Activated T-helper 1 cell treated with anti-CD3 and anti-CD28 coated beads, Interleukin-12 subunit alpha, Interleukin-12 subunit beta, Interleukin-2, Interleukin-4 antibody, amounts not matched to agents 30 ng/mL and 10 ng/mL and 1 ng/mL, durations not matched to agents 14 hours and 24 hours and 36 hours (primary cell): ENCODE results near the gene CCDC122. TPM values are rescaled to one million over a fixed set of nuclear protein-coding genes. Genes with fewer than 3 reads are reported as not detected.

Source experiments
- DNase-seq: peaks from one replicate; pipeline ENCODE4 v3.0.0; 2021; ENCODE audit warnings: low spot score
- H3K27ac Mint-ChIP-seq: one replicate; pipeline ENCODE4 v1.8.0; 2021; ENCODE audit warnings: mild to moderate bottlenecking, mixed read lengths
- H3K27me3 Mint-ChIP-seq: one replicate; pipeline ENCODE4 v1.8.0; 2022; ENCODE audit warnings: mild to moderate bottlenecking, moderate library complexity, mixed read lengths; ENCODE audit not compliant: insufficient read depth
- H3K36me3 Mint-ChIP-seq: one replicate; pipeline ENCODE4 v1.8.0; 2021; ENCODE audit warnings: low read depth, mixed read lengths
- H3K4me1 Mint-ChIP-seq: one replicate; pipeline ENCODE4 v1.8.0; 2021; ENCODE audit warnings: low read depth, mixed read lengths
- H3K4me3 Mint-ChIP-seq: one replicate; pipeline ENCODE4 v1.8.0; 2021; ENCODE audit warnings: mild to moderate bottlenecking, moderate library complexity, mixed read lengths
- H3K9me3 Mint-ChIP-seq: one replicate; pipeline ENCODE4 v1.8.0; 2021; ENCODE audit warnings: mixed read lengths
- intact Hi-C: fragments of 100-400 bp; cut with micrococcal nuclease; formaldehyde crosslinking; loops from one replicate; pipeline ENCODE4 v1.15.1; 2024
- total RNA-seq: library from RNA; stranded (reverse); gene quantifications from 2 replicates; pipeline ENCODE4 v1.2.3, GENCODE V29; 2022

Gene CCDC122
- total RNA-seq, 1 donor from 2014 or later, result 1.5 TPM

- Mint-ChIP-seq H3K27me3 (peaks cover 10% of the 10 kb centered on the region), H3K4me3 (no peak overlapping the region), H3K36me3 (no peaks in the 10 kb centered on the region), H3K9me3 (no peaks in the 10 kb centered on the region), H3K27ac (no peak overlapping the region), H3K4me1 (no peaks in the 10 kb centered on the region)
- intact Hi-C loops, result no loop called here
- no peak for DNase-seq
These were observed 64.3 kb downstream of the CCDC122 start for GRCh38 chr13:43815204-43815603.

- Mint-ChIP-seq H3K4me1 (peaks cover 4% of the 10 kb centered on the region), H3K27ac (no peak overlapping the region), H3K4me3 (no peak overlapping the region), H3K27me3 (peaks cover 4% of the 10 kb centered on the region), H3K9me3 (no peaks in the 10 kb centered on the region), H3K36me3 (no peaks in the 10 kb centered on the region)
- DNase-seq, result no peak
- intact Hi-C loops, result no loop called here
These were observed 70.9 kb downstream of the CCDC122 start for GRCh38 chr13:43808676-43809075.

GRCh38 chr13:43805681-43806128 is 73.8 kb downstream of the CCDC122 start:
- no peak overlapping the region for H3K27ac Mint-ChIP-seq
- H3K9me3 Mint-ChIP-seq, result no peaks in the 10 kb centered on the region
- DNase-seq, result no peak
- H3K4me3 Mint-ChIP-seq, result no peak overlapping the region
- no peaks in the 10 kb centered on the region for H3K36me3 Mint-ChIP-seq
- intact Hi-C loops, result loop anchor here (2.0 kb wide), 1 partner anchor 1211 kb away; no protein-coding TSS in a partner anchor
- H3K27me3 Mint-ChIP-seq, result peaks cover 3% of the 10 kb centered on the region
- H3K4me1 Mint-ChIP-seq, result peaks cover 4% of the 10 kb centered on the region

- peaks cover 3% of the 10 kb centered on the region for H3K27me3 Mint-ChIP-seq
- no peaks in the 10 kb centered on the region for H3K36me3 Mint-ChIP-seq
- H3K4me3 Mint-ChIP-seq, result no peak overlapping the region
- no peak overlapping the region for H3K27ac Mint-ChIP-seq
- no peak for DNase-seq
- peaks cover 4% of the 10 kb centered on the region for H3K4me1 Mint-ChIP-seq
- intact Hi-C loops, result loop anchor here (2.0 kb wide), 1 partner anchor 1210 kb away; no protein-coding TSS in a partner anchor
- H3K9me3 Mint-ChIP-seq, result no peaks in the 10 kb centered on the region
These were observed 74.5 kb downstream of the CCDC122 start for GRCh38 chr13:43805071-43805468.

- no peak for DNase-seq
- H3K27me3 Mint-ChIP-seq, result peaks cover 3% of the 10 kb centered on the region
- no peak overlapping the region for H3K4me3 Mint-ChIP-seq
- H3K9me3 Mint-ChIP-seq, result no peaks in the 10 kb centered on the region
- intact Hi-C loops, result loop anchor here (1.0 to 5.0 kb wide), 3 partner anchors 68 to 1210 kb away; no protein-coding TSS in a partner anchor
- H3K27ac Mint-ChIP-seq, result no peak overlapping the region
- peaks cover 4% of the 10 kb centered on the region for H3K4me1 Mint-ChIP-seq
- H3K36me3 Mint-ChIP-seq, result no peaks in the 10 kb centered on the region
These were observed 75.0 kb downstream of the CCDC122 start for GRCh38 chr13:43804461-43805070.

GRCh38 chr13:43802511-43802910 is 77.0 kb downstream of the CCDC122 start:
- Mint-ChIP-seq H3K36me3 (no peaks in the 10 kb centered on the region), H3K4me1 (peaks cover 5% of the 10 kb centered on the region), H3K27ac (no peak overlapping the region), H3K27me3 (peaks cover 3% of the 10 kb centered on the region), H3K4me3 (no peak overlapping the region), H3K9me3 (no peaks in the 10 kb centered on the region)
- intact Hi-C loops, result loop anchor here (5.0 kb wide), 1 partner anchor 70 kb away; no protein-coding TSS in a partner anchor
- DNase-seq, result no peak

DNA sequence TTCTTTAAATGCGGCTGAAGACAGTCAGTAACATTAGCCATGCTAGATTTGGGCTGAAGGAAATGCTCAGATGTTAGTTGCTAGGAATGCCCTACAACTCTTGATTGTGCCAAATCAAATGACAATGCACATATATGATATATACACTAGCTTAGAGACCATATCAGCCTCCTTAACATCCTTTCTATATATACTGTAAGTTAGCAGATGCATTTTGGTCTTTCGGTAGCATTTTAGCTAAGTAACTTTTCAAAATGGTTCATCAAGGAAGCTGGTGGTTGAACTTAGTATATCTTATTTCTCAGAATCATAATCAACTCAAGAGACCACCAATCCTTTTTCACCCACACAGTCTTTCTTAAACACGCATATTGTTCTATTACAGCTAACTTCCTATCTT is 78.7 kb downstream of the CCDC122 start:
- intact Hi-C loops, result loop anchor here (5.0 kb wide), 1 partner anchor 71 kb away; no protein-coding TSS in a partner anchor
- Mint-ChIP-seq H3K9me3 (no peaks in the 10 kb centered on the region), H3K36me3 (no peaks in the 10 kb centered on the region), H3K4me3 (no peak overlapping the region), H3K4me1 (peaks cover 18% of the 10 kb centered on the region), H3K27me3 (peaks cover 13% of the 10 kb centered on the region), H3K27ac (no peak overlapping the region)
- DNase-seq, result no peak

DNA sequence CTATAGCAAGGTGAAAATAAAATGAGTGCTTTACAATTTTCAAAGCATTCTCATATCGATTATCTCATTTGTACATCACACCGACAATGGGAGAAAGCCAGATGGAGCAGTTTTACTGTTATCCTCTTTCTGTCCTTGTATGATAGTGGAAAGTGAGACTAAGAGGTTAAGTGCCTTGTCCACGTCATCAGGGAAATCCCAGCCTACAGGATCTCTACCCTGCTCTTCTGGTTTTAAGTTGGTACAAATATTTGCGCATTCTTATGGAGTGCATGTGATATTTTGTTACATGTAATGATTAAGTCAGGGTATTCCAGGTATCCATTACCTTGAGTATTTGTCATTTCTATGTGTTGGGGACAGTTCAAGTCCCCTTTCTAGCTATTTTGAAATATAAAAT is 80.3 kb downstream of the CCDC122 start:
- H3K4me3 Mint-ChIP-seq, result no peak overlapping the region
- no peaks in the 10 kb centered on the region for H3K36me3 Mint-ChIP-seq
- H3K27me3 Mint-ChIP-seq, result peaks cover 15% of the 10 kb centered on the region
- H3K27ac Mint-ChIP-seq, result no peak overlapping the region
- DNase-seq, result no peak
- no peaks in the 10 kb centered on the region for H3K9me3 Mint-ChIP-seq
- H3K4me1 Mint-ChIP-seq, result peaks cover 14% of the 10 kb centered on the region
- intact Hi-C loops, result loop anchor here (5.0 kb wide), 1 partner anchor 752 kb away; no protein-coding TSS in a partner anchor

DNA sequence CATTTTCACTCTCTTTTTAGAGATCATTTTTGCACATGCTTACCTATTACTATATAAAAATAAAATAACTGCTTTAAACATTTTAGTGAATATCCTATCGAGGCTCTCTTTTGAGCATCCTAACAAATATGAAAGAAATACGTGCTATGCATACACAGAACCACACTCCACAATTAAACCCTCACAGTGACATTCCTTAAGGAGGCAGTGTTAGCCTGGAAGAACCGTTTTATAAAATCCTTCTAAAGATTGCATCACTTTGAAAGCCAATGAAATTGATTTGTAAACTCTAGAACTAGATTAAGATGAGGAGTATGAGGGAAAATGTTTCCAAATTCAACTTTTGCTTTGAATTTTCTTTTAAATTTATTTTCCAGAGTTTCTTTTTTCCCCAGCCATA is 81.7 kb downstream of the CCDC122 start:
- Mint-ChIP-seq H3K4me3 (no peak overlapping the region), H3K9me3 (no peaks in the 10 kb centered on the region), H3K4me1 (peaks cover 14% of the 10 kb centered on the region), H3K27me3 (peaks cover 12% of the 10 kb centered on the region), H3K27ac (no peak overlapping the region), H3K36me3 (no peaks in the 10 kb centered on the region)
- intact Hi-C loops, result loop anchor here (2.0 to 5.0 kb wide), 2 partner anchors 703 to 751 kb away; no protein-coding TSS in a partner anchor
- DNase-seq, result no peak

DNA sequence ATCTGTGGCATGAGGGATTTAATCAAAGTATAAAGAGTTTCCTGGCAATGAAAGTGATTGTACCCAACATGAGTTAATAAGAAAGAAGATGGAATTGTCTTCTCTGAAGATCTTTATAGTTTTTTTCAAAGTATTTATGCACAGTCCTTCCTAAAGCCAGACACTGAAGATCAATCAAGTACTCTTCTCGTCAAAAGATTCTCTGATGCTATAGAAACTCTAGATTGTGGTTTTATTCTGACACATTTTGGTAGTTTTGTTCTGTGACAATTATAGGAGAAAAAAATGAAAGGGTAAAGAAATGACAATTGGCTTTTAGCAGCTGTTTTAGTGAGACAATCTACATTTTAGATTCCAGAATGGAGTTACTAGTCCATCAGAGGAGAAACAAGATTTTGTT is 82.4 kb downstream of the CCDC122 start:
- H3K27ac Mint-ChIP-seq, result peak overlapping the region; percentile 27

DNA sequence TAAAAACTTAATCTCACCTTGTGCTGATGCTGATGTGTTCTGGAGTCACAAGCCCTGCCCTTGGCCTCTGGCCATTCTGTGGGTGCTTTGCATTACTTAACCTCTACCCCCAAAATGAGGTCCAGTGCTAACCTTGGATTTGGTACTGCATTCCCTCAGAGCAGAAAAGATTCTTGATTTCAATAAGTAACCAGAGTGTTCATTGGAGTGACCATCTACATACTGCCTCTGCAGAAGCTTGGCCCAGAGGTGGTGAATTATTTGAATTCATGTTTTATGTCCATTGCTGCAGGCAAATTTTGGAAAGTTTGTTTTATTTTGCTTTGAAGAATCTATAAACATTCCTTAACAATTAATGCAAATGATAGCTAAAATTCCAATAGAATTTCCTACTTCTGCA is 85.1 kb downstream of the CCDC122 start:
- H3K4me1 Mint-ChIP-seq, result peaks cover 14% of the 10 kb centered on the region
- H3K9me3 Mint-ChIP-seq, result no peaks in the 10 kb centered on the region
- no peaks in the 10 kb centered on the region for H3K36me3 Mint-ChIP-seq
- DNase-seq, result no peak
- peaks cover 19% of the 10 kb centered on the region for H3K27me3 Mint-ChIP-seq
- no peak overlapping the region for H3K27ac Mint-ChIP-seq
- intact Hi-C loops, result no loop called here
- no peak overlapping the region for H3K4me3 Mint-ChIP-seq

More for the DNA sequence above, 82.4 kb downstream of the CCDC122 start:
- Mint-ChIP-seq H3K9me3 (no peaks in the 10 kb centered on the region), H3K4me1 (peaks cover 14% of the 10 kb centered on the region), H3K4me3 (no peak overlapping the region), H3K36me3 (no peaks in the 10 kb centered on the region), H3K27me3 (peaks cover 12% of the 10 kb centered on the region)
- DNase-seq, result no peak
- intact Hi-C loops, result loop anchor here (2.0 to 5.0 kb wide), 2 partner anchors 702 to 750 kb away; no protein-coding TSS in a partner anchor

- intact Hi-C loops, result no loop called here
- no peak overlapping the region for H3K4me3 Mint-ChIP-seq
These were observed 87.3 kb downstream of the CCDC122 start for GRCh38 chr13:43792076-43792881.

DNA sequence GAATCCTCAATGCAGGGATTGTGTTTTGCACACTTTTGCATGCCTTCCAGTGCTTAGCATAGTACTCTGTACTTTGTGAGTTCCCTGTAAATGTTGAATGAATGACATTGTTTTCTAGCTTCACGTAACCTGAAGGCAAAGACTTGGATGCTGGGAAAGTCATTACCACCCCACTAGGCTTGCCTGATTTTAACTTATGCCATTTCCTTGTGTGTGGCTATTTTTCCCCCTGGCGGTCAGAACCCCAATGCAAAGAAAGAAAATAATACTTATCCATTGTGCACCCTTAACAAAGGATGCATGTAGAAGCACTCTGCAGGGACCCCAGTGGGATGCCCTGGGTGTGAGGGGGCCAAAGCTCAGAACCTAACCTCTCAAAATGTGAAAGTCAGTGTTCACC is 91.5 kb downstream of the CCDC122 start:
- Mint-ChIP-seq H3K27ac (no peak overlapping the region), H3K4me3 (peak overlapping the region; percentile 71), H3K4me1 (peaks cover 6% of the 10 kb centered on the region), H3K9me3 (no peaks in the 10 kb centered on the region), H3K27me3 (peaks cover 46% of the 10 kb centered on the region), H3K36me3 (no peaks in the 10 kb centered on the region)
- DNase-seq, result no peak
- intact Hi-C loops, result no loop called here

More at GRCh38 chr13:43792076-43792881, 87.3 kb downstream of the CCDC122 start:
- H3K27me3 Mint-ChIP-seq, result peaks cover 35% of the 10 kb centered on the region
- H3K36me3 Mint-ChIP-seq, result no peaks in the 10 kb centered on the region
- H3K9me3 Mint-ChIP-seq, result no peaks in the 10 kb centered on the region
- H3K4me1 Mint-ChIP-seq, result peaks cover 15% of the 10 kb centered on the region
- H3K27ac Mint-ChIP-seq, result no peak overlapping the region
- no peak for DNase-seq
